GM23338 (cell line): Measurements from ENCODE around the gene AP1S3. TPM values are rescaled to one million over a fixed set of nuclear protein-coding genes. Genes with fewer than 3 reads are reported as not detected.

Experiments
- ATAC-seq: fragments of 200-7000 bp; cut with Tn5 transposase; 3 replicates; pipeline ENCODE4 v1.9.1; 2020
- DNase-seq: peaks from one replicate; pipeline ENCODE4 v3.0.0-alpha.2; 2015; ENCODE audit warnings: low spot score
- H2AFZ ChIP-seq: fragments of 200-600 bp; sonication (generic); 2 replicates; pipeline ENCODE4 v1.8.0; 2016; ENCODE audit warnings: antibody characterized with exemption, mild to moderate bottlenecking, moderate library complexity
- H3F3A ChIP-seq: fragments of 200-600 bp; sonication (generic); replicated peaks from 2 replicates; pipeline ENCODE4 v1.8.0; 2017; ENCODE audit warnings: antibody characterized with exemption, mixed run types, low read depth
- H3K27ac ChIP-seq: fragments of 200-600 bp; sonication (generic); 2 replicates; pipeline ENCODE4 v1.6.1; 2016; ENCODE audit warnings: low read depth
- H3K27me3 ChIP-seq: fragments of 200-600 bp; sonication (generic); 2 replicates; pipeline ENCODE4 v1.8.0; 2016; ENCODE audit warnings: mild to moderate bottlenecking, mixed run types, moderate library complexity; ENCODE audit not compliant: insufficient read depth
- H3K36me3 ChIP-seq: fragments of 200-600 bp; sonication (generic); 2 replicates; pipeline ENCODE4 v1.8.0; 2016; ENCODE audit warnings: mild to moderate bottlenecking; ENCODE audit not compliant: insufficient read depth
- H3K4me1 ChIP-seq: fragments of 200-600 bp; sonication (generic); 2 replicates; pipeline ENCODE4 v1.8.0; 2016; ENCODE audit warnings: mild to moderate bottlenecking, moderate library complexity; ENCODE audit not compliant: insufficient read depth
- H3K4me2 ChIP-seq: fragments of 200-600 bp; sonication (generic); 2 replicates; pipeline ENCODE4 v1.7.1; 2017; ENCODE audit warnings: mixed run types
- H3K4me3 ChIP-seq: fragments of 200-600 bp; sonication (generic); 2 replicates; pipeline ENCODE4 v1.6.1; 2016; ENCODE audit warnings: mixed run types
- H3K79me2 ChIP-seq: fragments of 200-600 bp; sonication (generic); replicated peaks from 2 replicates; pipeline ENCODE4 v1.8.0; 2017; ENCODE audit warnings: mild to moderate bottlenecking; ENCODE audit not compliant: insufficient read depth
- H3K9me2 ChIP-seq: fragments of 200-600 bp; sonication (generic); 2 replicates; pipeline ENCODE4 v1.8.0; 2017; ENCODE audit not compliant: insufficient read depth
- H4K20me1 ChIP-seq: fragments of 200-600 bp; sonication (generic); replicated peaks from 2 replicates; pipeline ENCODE4 v1.8.0; 2017; ENCODE audit warnings: mild to moderate bottlenecking; ENCODE audit not compliant: insufficient read depth
- H3K27ac Mint-ChIP-seq: 2 replicates; pipeline ENCODE4 v1.8.0; 2020; ENCODE audit warnings: inconsistent platforms, mild to moderate bottlenecking, moderate library complexity, mixed read lengths
- H3K27me3 Mint-ChIP-seq: 3 replicates; pipeline ENCODE4 v1.8.0; 2022; ENCODE audit warnings: low read depth, mild to moderate bottlenecking, moderate library complexity, mixed read lengths, inconsistent platforms; ENCODE audit not compliant: insufficient read depth, poor library complexity
- H3K36me3 Mint-ChIP-seq: 3 replicates; pipeline ENCODE4 v1.8.0; 2021; ENCODE audit warnings: low read depth, mild to moderate bottlenecking, inconsistent platforms, moderate library complexity, mixed read lengths
- H3K4me1 Mint-ChIP-seq: 3 replicates; pipeline ENCODE4 v1.8.0; 2020; ENCODE audit warnings: mild to moderate bottlenecking, inconsistent platforms, mixed read lengths
- H3K4me3 Mint-ChIP-seq: 3 replicates; pipeline ENCODE4 v1.8.0; 2021; ENCODE audit warnings: moderate library complexity, mild to moderate bottlenecking, inconsistent platforms, mixed read lengths
- H3K9me3 Mint-ChIP-seq: 3 replicates; pipeline ENCODE4 v1.8.0; 2020; ENCODE audit warnings: moderate library complexity, mild to moderate bottlenecking, inconsistent platforms, mixed read lengths
- CREB1 ChIP-seq: fragments of 250-450 bp; sonication (Bioruptor Pico); IDR thresholded peaks from 2 replicates; pipeline ENCODE4 v1.5.0; 2020; ENCODE audit warnings: low read depth, mild to moderate bottlenecking, moderate library complexity
- EZH2 ChIP-seq: fragments of 200-600 bp; sonication (generic); IDR thresholded peaks from one replicate; pipeline ENCODE4 v1.8.0; 2017; ENCODE audit warnings: antibody characterized with exemption, mild to moderate bottlenecking, low read depth; ENCODE audit not compliant: unreplicated experiment
- EZH2phosphoT487 ChIP-seq: fragments of 200-600 bp; sonication (generic); IDR thresholded peaks from one replicate; pipeline ENCODE4 v1.8.1; 2018; ENCODE audit warnings: antibody characterized with exemption; ENCODE audit not compliant: unreplicated experiment
- JUNB ChIP-seq: IDR thresholded peaks from one replicate; pipeline ENCODE4 v1.6.1; 2016; ENCODE audit warnings: antibody characterized with exemption; ENCODE audit not compliant: unreplicated experiment
- NANOG ChIP-seq: IDR thresholded peaks from 2 replicates; pipeline ENCODE4 v1.6.1; 2016; ENCODE audit warnings: antibody characterized with exemption, borderline replicate concordance
- POLR2AphosphoS5 ChIP-seq: IDR thresholded peaks from 2 replicates; pipeline ENCODE4 v1.6.1; 2016; ENCODE audit warnings: antibody characterized with exemption, low read depth
- STAT1 ChIP-seq: IDR thresholded peaks from one replicate; pipeline ENCODE4 v1.6.1; 2016; ENCODE audit warnings: antibody characterized with exemption; ENCODE audit not compliant: unreplicated experiment
- ZNF114 ChIP-seq: fragments of 250-450 bp; sonication (Bioruptor Pico); IDR thresholded peaks from 2 replicates; pipeline ENCODE4 v1.5.0; 2020; ENCODE audit warnings: mild to moderate bottlenecking, moderate library complexity
- ZNF331 ChIP-seq: fragments of 250-450 bp; sonication (Bioruptor Pico); IDR thresholded peaks from 2 replicates; pipeline ENCODE4 v1.5.0; 2020; ENCODE audit warnings: low read depth, mild to moderate bottlenecking, moderate library complexity
- polyA plus RNA-seq: library from polyadenylated mRNA; unstranded; fragments of >200 nt; fragmentation: Nextera tagmentation; extraction: Ambion mirVana; gene quantifications from 2 replicates; pipeline ENCODE4 v1.2.1, GENCODE V29; 2016
- total RNA-seq: library from RNA; depleted of rRNA; stranded (reverse); fragments of >200 nt; shearing (Covaris generic); gene quantifications from 2 replicates; pipeline ENCODE4 v1.2.3, GENCODE V29; 2014
- TF ChIP-seq, protein P1 (sequence below): IDR thresholded peaks from one replicate; pipeline ENCODE4 v1.6.1; 2018; ENCODE audit warnings: antibody characterized with exemption; ENCODE audit not compliant: unreplicated experiment
- TF ChIP-seq, protein P2 (sequence below), 2 experiments: fragments of 200-600 bp in 1 of 2; sonication (generic) in 1 of 2; conservative IDR thresholded peaks; 2 replicates each; pipeline versions ENCODE4 v1.5.1 to v1.6.1; 2016 to 2017; ENCODE audit warnings: antibody characterized with exemption in 2 of 2, low read depth in 2 of 2, mild to moderate bottlenecking in 2 of 2, moderate library complexity in 1 of 2
- TF ChIP-seq, protein P3 (sequence below): fragments of 250-450 bp; sonication (Bioruptor Pico); IDR thresholded peaks from 2 replicates; pipeline ENCODE4 v1.5.0; 2020; ENCODE audit warnings: mild to moderate bottlenecking, moderate library complexity
- TF ChIP-seq, protein P4 (sequence below): IDR thresholded peaks from 2 replicates; pipeline ENCODE4 v1.6.1; 2016; ENCODE audit warnings: antibody characterized with exemption

The AP1S3 gene
- total and polyA plus RNA-seq, 2 experiments from 2014 or later: 8.8 to 25.5 TPM

DNA sequence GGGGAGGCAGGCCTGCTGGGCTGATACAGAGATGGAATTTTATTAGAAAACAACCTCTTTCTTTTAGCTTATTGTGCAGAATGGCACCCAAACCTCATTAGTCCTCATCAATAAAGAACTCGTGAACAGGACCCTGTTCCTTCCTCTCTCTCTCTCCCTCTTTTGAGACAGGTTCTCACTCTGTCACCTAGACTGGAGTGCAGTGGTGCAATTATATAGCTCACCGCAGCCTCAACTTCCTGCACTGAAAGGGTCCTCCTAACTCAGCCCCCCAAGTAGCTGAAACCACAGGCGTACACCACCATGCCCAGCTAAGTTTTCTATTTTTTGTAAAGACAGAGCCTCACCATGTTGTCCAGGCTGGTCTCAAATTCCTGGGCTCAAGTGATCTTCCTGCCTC lies 21.7 kb upstream of the AP1S3 start (continued):
- TF ChIP-seq ZNF114 (CRISPR knock-in tag): no peak
- no peak for TF ChIP-seq STAT1

DNA sequence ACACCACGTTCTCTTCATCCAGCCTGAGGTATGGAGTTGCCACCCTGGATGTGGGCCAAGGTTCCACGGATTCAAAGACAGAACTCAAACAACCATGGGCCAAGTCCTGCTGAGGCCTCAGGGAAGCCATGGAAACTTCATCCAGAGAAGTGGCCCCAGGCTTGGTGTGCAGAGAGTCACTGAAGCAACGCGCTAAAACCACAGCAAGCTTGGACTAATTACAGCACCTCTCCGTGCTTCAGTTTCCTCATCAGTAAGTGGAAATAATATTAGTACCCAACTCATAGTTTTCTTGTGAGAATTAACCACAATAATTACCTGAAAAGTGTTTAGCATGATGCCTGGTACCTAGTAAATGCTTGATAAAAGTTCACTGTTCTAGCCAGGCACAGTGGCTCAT lies 19.2 kb upstream of the AP1S3 start:
- Histone ChIP-seq H3K9me2 (no peaks in the 10 kb centered on the region), H4K20me1 (no peaks in the 10 kb centered on the region), H2AFZ (no peak overlapping the region), H3K36me3 (no peaks in the 10 kb centered on the region), H3K4me2 (no peak overlapping the region), H3F3A (no peaks in the 10 kb centered on the region), H3K27ac (no peak overlapping the region), H3K4me1 (no peaks in the 10 kb centered on the region), H3K4me3 (no peak overlapping the region), H3K27me3 (no peaks in the 10 kb centered on the region), H3K79me2 (no peaks in the 10 kb centered on the region)
- no peak overlapping the region for H3K4me3 Mint-ChIP-seq
- no peaks in the 10 kb centered on the region for H3K9me3 Mint-ChIP-seq
- no peak for TF ChIP-seq ZNF114 (CRISPR knock-in tag)
- TF ChIP-seq, protein P1, sequence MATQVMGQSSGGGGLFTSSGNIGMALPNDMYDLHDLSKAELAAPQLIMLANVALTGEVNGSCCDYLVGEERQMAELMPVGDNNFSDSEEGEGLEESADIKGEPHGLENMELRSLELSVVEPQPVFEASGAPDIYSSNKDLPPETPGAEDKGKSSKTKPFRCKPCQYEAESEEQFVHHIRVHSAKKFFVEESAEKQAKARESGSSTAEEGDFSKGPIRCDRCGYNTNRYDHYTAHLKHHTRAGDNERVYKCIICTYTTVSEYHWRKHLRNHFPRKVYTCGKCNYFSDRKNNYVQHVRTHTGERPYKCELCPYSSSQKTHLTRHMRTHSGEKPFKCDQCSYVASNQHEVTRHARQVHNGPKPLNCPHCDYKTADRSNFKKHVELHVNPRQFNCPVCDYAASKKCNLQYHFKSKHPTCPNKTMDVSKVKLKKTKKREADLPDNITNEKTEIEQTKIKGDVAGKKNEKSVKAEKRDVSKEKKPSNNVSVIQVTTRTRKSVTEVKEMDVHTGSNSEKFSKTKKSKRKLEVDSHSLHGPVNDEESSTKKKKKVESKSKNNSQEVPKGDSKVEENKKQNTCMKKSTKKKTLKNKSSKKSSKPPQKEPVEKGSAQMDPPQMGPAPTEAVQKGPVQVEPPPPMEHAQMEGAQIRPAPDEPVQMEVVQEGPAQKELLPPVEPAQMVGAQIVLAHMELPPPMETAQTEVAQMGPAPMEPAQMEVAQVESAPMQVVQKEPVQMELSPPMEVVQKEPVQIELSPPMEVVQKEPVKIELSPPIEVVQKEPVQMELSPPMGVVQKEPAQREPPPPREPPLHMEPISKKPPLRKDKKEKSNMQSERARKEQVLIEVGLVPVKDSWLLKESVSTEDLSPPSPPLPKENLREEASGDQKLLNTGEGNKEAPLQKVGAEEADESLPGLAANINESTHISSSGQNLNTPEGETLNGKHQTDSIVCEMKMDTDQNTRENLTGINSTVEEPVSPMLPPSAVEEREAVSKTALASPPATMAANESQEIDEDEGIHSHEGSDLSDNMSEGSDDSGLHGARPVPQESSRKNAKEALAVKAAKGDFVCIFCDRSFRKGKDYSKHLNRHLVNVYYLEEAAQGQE: no peak
- TF ChIP-seq POLR2AphosphoS5: no peak
- no peak for TF ChIP-seq NANOG
- TF ChIP-seq JUNB: no peak
- no peak for TF ChIP-seq CREB1 (CRISPR knock-in tag)
- no peak for TF ChIP-seq EZH2phosphoT487
- TF ChIP-seq STAT1: no peak
- TF ChIP-seq, protein P2, sequence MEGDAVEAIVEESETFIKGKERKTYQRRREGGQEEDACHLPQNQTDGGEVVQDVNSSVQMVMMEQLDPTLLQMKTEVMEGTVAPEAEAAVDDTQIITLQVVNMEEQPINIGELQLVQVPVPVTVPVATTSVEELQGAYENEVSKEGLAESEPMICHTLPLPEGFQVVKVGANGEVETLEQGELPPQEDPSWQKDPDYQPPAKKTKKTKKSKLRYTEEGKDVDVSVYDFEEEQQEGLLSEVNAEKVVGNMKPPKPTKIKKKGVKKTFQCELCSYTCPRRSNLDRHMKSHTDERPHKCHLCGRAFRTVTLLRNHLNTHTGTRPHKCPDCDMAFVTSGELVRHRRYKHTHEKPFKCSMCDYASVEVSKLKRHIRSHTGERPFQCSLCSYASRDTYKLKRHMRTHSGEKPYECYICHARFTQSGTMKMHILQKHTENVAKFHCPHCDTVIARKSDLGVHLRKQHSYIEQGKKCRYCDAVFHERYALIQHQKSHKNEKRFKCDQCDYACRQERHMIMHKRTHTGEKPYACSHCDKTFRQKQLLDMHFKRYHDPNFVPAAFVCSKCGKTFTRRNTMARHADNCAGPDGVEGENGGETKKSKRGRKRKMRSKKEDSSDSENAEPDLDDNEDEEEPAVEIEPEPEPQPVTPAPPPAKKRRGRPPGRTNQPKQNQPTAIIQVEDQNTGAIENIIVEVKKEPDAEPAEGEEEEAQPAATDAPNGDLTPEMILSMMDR (conservative IDR thresholded peaks at IDR 0.05; ENCODE audit: low read depth in 2 of 2): no peak
- TF ChIP-seq, protein P3, sequence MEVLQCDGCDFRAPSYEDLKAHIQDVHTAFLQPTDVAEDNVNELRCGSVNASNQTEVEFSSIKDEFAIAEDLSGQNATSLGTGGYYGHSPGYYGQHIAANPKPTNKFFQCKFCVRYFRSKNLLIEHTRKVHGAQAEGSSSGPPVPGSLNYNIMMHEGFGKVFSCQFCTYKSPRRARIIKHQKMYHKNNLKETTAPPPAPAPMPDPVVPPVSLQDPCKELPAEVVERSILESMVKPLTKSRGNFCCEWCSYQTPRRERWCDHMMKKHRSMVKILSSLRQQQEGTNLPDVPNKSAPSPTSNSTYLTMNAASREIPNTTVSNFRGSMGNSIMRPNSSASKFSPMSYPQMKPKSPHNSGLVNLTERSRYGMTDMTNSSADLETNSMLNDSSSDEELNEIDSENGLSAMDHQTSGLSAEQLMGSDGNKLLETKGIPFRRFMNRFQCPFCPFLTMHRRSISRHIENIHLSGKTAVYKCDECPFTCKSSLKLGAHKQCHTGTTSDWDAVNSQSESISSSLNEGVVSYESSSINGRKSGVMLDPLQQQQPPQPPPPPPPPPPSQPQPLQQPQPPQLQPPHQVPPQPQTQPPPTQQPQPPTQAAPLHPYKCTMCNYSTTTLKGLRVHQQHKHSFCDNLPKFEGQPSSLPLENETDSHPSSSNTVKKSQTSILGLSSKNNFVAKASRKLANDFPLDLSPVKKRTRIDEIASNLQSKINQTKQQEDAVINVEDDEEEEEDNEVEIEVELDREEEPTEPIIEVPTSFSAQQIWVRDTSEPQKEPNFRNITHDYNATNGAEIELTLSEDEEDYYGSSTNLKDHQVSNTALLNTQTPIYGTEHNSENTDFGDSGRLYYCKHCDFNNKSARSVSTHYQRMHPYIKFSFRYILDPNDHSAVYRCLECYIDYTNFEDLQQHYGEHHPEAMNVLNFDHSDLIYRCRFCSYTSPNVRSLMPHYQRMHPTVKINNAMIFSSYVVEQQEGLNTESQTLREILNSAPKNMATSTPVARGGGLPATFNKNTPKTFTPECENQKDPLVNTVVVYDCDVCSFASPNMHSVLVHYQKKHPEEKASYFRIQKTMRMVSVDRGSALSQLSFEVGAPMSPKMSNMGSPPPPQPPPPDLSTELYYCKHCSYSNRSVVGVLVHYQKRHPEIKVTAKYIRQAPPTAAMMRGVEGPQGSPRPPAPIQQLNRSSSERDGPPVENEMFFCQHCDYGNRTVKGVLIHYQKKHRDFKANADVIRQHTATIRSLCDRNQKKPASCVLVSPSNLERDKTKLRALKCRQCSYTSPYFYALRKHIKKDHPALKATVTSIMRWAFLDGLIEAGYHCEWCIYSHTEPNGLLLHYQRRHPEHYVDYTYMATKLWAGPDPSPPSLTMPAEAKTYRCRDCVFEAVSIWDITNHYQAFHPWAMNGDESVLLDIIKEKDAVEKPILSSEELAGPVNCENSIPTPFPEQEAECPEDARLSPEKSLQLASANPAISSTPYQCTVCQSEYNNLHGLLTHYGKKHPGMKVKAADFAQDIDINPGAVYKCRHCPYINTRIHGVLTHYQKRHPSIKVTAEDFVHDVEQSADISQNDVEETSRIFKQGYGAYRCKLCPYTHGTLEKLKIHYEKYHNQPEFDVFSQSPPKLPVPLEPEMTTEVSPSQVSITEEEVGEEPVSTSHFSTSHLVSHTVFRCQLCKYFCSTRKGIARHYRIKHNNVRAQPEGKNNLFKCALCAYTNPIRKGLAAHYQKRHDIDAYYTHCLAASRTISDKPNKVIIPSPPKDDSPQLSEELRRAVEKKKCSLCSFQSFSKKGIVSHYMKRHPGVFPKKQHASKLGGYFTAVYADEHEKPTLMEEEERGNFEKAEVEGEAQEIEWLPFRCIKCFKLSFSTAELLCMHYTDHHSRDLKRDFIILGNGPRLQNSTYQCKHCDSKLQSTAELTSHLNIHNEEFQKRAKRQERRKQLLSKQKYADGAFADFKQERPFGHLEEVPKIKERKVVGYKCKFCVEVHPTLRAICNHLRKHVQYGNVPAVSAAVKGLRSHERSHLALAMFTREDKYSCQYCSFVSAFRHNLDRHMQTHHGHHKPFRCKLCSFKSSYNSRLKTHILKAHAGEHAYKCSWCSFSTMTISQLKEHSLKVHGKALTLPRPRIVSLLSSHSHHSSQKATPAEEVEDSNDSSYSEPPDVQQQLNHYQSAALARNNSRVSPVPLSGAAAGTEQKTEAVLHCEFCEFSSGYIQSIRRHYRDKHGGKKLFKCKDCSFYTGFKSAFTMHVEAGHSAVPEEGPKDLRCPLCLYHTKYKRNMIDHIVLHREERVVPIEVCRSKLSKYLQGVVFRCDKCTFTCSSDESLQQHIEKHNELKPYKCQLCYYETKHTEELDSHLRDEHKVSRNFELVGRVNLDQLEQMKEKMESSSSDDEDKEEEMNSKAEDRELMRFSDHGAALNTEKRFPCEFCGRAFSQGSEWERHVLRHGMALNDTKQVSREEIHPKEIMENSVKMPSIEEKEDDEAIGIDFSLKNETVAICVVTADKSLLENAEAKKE (CRISPR knock-in tag): no peak
- no peak for TF ChIP-seq ZNF331 (CRISPR knock-in tag)
- no peak for TF ChIP-seq EZH2
- TF ChIP-seq, protein P4, sequence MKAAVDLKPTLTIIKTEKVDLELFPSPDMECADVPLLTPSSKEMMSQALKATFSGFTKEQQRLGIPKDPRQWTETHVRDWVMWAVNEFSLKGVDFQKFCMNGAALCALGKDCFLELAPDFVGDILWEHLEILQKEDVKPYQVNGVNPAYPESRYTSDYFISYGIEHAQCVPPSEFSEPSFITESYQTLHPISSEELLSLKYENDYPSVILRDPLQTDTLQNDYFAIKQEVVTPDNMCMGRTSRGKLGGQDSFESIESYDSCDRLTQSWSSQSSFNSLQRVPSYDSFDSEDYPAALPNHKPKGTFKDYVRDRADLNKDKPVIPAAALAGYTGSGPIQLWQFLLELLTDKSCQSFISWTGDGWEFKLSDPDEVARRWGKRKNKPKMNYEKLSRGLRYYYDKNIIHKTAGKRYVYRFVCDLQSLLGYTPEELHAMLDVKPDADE: no peak
- ATAC-seq (no peak), DNase-seq (no peak)
- no peaks in the 10 kb centered on the region for H3K4me1 Mint-ChIP-seq
- H3K27me3 Mint-ChIP-seq: peaks cover 5% of the 10 kb centered on the region
- no peaks in the 10 kb centered on the region for H3K36me3 Mint-ChIP-seq
- no peak overlapping the region for H3K27ac Mint-ChIP-seq
